ENCODE results near the gene HOXA2. TPM values are rescaled to one million over a fixed set of nuclear protein-coding genes. Genes with fewer than 3 reads are reported as not detected.

The HOXA2 gene
- total RNA-seq, 1 donor from 2014 or later = 0.69 TPM

DNA sequence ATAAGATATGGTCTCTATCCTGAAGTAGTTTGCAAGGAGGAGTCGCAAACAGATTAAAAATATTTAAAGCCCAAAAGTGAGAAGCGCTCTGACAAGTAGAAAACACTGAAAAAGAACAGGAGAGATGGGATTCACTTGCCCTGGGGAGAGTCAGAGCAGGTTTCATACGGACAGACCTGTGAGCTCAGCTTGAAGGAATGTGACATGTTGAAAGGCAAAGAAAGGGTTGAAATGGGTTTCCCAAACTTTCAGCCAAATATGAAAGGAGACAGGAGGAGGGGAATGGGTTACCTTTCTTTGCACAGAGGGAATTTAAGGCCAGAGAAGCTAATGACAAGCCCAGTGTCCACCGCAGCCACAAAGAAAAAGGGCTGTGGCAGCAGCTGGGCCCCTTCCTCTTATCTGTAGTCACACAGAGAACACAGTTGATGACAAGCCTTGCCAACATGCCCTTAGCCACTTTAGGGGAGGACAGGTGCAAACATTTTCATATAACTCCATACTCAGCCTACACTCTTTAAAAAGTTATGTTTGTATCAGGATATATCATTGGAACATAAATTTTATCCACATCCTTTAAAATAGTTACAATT, 21.5 kb downstream of the HOXA2 start:
- H3K4me3 ChIP-seq (ENCODE audit: low read depth, low read length) = no peak overlapping the region
- TF ChIP-seq, protein P1, sequence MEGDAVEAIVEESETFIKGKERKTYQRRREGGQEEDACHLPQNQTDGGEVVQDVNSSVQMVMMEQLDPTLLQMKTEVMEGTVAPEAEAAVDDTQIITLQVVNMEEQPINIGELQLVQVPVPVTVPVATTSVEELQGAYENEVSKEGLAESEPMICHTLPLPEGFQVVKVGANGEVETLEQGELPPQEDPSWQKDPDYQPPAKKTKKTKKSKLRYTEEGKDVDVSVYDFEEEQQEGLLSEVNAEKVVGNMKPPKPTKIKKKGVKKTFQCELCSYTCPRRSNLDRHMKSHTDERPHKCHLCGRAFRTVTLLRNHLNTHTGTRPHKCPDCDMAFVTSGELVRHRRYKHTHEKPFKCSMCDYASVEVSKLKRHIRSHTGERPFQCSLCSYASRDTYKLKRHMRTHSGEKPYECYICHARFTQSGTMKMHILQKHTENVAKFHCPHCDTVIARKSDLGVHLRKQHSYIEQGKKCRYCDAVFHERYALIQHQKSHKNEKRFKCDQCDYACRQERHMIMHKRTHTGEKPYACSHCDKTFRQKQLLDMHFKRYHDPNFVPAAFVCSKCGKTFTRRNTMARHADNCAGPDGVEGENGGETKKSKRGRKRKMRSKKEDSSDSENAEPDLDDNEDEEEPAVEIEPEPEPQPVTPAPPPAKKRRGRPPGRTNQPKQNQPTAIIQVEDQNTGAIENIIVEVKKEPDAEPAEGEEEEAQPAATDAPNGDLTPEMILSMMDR (conservative IDR thresholded peaks at IDR 0.05; ENCODE audit: low read depth, low read length) = no peak
- no peak for DNase-seq (ENCODE audit: low read depth)

DNA sequence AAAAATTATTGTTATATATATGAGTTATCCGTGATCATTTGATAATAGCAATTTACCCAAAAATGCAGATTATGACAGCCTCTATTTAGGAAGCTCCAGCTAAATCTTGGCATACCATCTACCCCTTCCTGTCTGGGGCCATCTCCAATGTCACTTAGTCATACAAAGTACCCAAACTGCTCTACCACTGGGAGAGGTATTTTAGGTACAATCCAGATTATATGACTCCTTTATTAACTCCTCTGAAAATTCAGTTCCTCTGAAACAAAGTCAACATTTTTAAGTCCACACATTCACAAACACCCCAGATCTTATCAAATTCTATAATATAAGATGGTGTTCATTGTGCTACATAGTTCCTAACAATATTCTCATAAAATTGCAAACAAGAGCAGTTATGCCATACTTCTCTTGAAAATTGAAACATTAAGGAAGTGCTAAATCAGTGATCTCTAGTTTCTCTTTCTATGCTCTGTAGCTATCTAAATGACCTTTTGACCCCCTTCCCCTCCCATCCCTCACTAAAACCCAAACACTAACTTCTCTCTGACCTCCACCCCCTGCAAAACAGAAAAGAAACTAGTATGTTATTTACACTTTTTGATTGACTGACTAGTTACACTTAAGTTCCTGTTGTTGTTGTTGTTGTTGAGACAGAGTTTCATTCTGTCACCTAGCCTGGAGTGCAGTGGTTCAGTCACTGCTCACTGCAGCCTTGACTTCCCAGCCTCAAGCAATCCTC, 23.1 kb downstream of the HOXA2 start:
- TF ChIP-seq, protein P1 (conservative IDR thresholded peaks at IDR 0.05; ENCODE audit: low read depth, low read length) = no peak
- DNase-seq (ENCODE audit: low read depth) = no peak

DNA sequence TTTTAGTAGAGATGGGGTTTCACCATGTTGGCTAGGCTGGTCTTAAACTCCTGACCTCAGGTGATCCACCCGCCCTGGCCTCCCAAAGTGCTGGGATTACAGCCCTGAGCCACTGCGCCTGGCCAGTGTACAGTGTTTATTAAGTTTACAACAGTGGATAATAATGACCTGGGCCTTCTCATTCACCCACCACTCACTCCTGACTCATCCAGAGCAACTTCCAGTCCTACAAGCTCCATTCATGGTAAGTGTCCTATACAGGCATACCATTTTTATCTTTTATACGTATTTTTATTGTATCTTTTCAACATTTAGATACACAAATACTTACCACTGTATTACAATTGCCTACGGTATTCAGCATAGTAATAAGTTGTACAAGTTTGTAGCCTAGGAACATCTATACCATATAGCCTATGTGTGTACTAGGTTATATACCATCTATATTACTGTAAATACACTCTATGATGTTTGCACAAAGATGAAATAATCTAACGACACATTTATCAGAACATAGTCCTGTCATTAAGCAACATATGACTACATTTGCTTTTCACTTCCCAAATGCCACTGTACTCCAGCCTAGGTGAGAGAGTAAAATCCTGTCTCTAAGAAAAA, 23.8 kb downstream of the HOXA2 start:
- DNase-seq (ENCODE audit: low read depth) = no peak
- TF ChIP-seq, protein P1 (conservative IDR thresholded peaks at IDR 0.05; ENCODE audit: low read depth, low read length) = no peak
- H3K4me3 ChIP-seq (ENCODE audit: low read depth, low read length) = no peak overlapping the region

More for the DNA sequence above, 23.1 kb downstream of the HOXA2 start:
- H3K4me3 ChIP-seq (ENCODE audit: low read depth, low read length) = no peak overlapping the region

DNA sequence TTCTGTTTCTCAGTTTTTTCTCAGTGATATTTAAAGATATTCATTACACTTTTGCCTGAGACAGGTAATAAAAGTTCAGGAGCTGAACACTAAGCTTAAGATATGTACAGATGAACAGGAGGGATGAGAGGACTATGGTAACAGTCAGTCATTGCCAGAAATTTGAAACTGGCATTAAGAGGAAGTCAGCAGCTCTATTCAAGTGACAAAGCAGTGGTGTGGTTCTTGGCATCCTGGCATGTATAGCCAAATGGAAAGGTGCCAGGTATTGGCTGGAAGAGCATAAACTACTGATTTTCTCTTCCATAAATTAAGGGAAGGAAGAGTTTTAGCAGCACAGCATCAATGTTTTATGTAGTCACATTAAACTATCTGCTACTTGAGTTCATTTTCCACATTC, 29.4 kb downstream of the HOXA2 start:
- TF ChIP-seq, protein P1 (conservative IDR thresholded peaks at IDR 0.05; ENCODE audit: low read depth, low read length) = no peak
- H3K4me3 ChIP-seq (ENCODE audit: low read depth, low read length) = no peak overlapping the region
- DNase-seq (ENCODE audit: low read depth) = no peak

DNA sequence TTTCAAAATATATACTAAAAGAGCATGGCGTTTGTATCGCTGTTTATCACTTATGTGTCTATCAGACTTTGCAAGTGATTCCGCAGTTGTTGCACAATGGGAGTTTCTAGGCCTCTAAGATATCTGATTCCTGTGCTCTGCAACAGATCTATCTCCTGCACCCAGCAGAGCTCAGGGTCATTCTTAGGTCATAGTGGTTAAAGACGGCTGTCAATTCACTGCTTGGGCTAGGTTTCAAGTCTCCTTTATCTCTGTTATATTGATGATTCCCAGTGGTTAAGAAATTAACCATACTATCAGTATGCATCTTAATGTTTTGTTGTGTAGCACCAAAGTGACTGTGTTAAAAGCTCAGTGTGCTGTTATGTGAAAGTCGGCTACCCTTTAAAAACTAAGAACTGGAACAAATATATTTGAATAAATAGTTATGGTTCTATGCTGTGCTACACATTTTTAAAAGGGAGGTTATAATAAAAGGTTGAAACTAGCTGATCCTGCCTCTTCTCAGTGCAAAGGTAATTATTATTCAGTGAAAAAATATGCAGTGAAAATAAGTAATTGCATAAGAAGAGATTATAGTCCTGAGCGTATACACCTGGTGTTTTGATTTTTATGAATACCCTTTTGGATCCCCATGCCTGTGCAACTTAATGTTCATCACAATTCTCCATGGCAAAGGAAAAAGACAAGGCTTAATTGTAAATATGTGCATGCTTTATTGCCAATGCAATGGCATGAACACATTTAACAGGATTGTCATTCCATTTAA, 30.7 kb downstream of the HOXA2 start:
- TF ChIP-seq, protein P1 (conservative IDR thresholded peaks at IDR 0.05; ENCODE audit: low read depth, low read length) = no peak
- no peak overlapping the region for H3K4me3 ChIP-seq (ENCODE audit: low read depth, low read length)
- DNase-seq (ENCODE audit: low read depth) = no peak

DNA sequence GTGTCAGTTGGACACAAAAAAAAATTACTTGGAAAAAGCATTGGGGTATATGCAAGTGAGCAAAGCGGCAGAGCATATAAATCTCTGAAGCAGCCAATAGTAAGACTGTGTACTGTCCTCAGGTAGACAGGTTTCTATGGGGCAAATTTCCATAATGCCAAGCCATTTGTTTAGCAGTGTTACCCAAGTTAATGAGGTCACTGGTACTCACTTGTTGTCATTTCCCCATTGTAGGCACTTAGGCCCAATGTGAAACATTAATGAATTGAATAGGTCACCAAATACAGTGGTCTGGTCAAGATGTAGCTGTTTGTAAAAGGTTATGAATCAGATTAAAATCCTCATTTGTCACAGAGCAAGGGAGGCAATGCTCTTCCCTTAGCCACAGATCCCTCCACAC, 34.2 kb downstream of the HOXA2 start:
- TF ChIP-seq, protein P1 (conservative IDR thresholded peaks at IDR 0.05; ENCODE audit: low read depth, low read length) = no peak
- H3K4me3 ChIP-seq (ENCODE audit: low read depth, low read length) = no peak overlapping the region
- no peak for DNase-seq (ENCODE audit: low read depth)

Data from epithelial cell of proximal tubule (primary cell).